Keratinocyte (primary cell): ENCODE measurements around the gene SMIM30. TPM values are rescaled to one million over a fixed set of nuclear protein-coding genes. Genes with fewer than 3 reads are reported as not detected.

Experiments used
- DNase-seq: peaks from one replicate; pipeline ENCODE4 v3.0.0-alpha.2; 2011; ENCODE audit warnings: low read depth, missing footprints, low spot score
- FAIRE-seq: peaks from 2 replicates; lab custom pipeline; 2011; peaks lifted over from hg19 to GRCh38; lab: Jason Lieb, UNC
- H2AFZ ChIP-seq: 2 replicates; pipeline ENCODE4 v1.6.0; 2012; ENCODE audit warnings: low read length, control low read depth, inconsistent platforms; ENCODE audit not compliant: control insufficient read depth
- H3K27ac ChIP-seq: 2 replicates; pipeline ENCODE4 v1.5.1; 2011; ENCODE audit warnings: low read length; ENCODE audit not compliant: control insufficient read depth, insufficient read depth
- H3K27me3 ChIP-seq: 3 replicates; pipeline ENCODE4 v1.6.0; 2011; ENCODE audit warnings: low read length; ENCODE audit not compliant: control insufficient read depth, insufficient read depth; ENCODE audit errors: extremely low read depth
- H3K36me3 ChIP-seq, 2 experiments: 2 replicates in 1 of 2; 3 replicates in 1 of 2; pipeline ENCODE4 v1.5.1; 2011; ENCODE audit warnings: low read length in 2 of 2, mild to moderate bottlenecking in 1 of 2; ENCODE audit not compliant: control insufficient read depth in 2 of 2, insufficient read depth in 2 of 2; ENCODE audit errors: extremely low read depth in 1 of 2
- H3K4me1 ChIP-seq: 3 replicates; pipeline ENCODE4 v1.5.1; 2011; ENCODE audit warnings: low read length; ENCODE audit not compliant: control insufficient read depth, insufficient read depth; ENCODE audit errors: extremely low read depth
- H3K4me2 ChIP-seq: 3 replicates; pipeline ENCODE4 v1.6.0; 2011; ENCODE audit warnings: low read depth, low read length; ENCODE audit not compliant: control insufficient read depth, insufficient read depth; ENCODE audit errors: extremely low read depth
- H3K4me3 ChIP-seq, 3 experiments: fragments of 200-600 bp in 1 of 3; sonication (generic) in 1 of 3; 2 replicates in 2 of 3; 3 replicates in 1 of 3; pipeline ENCODE4 v1.5.1; 2011 to 2016; ENCODE audit warnings: low read length in 3 of 3, mild to moderate bottlenecking in 3 of 3, control low read depth in 2 of 3, inconsistent platforms in 1 of 3, low read depth in 1 of 3, mixed read lengths in 1 of 3, mixed run types in 1 of 3, moderate library complexity in 1 of 3; ENCODE audit not compliant: control insufficient read depth in 2 of 3, insufficient read depth in 2 of 3; ENCODE audit errors: extremely low read depth in 1 of 3
- H3K79me2 ChIP-seq: 2 replicates; pipeline ENCODE4 v1.6.0; 2012; ENCODE audit warnings: low read length; ENCODE audit not compliant: control insufficient read depth, insufficient read depth
- H3K9ac ChIP-seq: 3 replicates; pipeline ENCODE4 v1.6.0; 2011; ENCODE audit warnings: low read length; ENCODE audit not compliant: control insufficient read depth, insufficient read depth; ENCODE audit errors: extremely low read depth
- H3K9me1 ChIP-seq: 3 replicates; pipeline ENCODE4 v1.6.0; 2011; ENCODE audit warnings: low read length; ENCODE audit not compliant: control insufficient read depth, insufficient read depth; ENCODE audit errors: extremely low read depth
- H3K9me3 ChIP-seq: 2 replicates; pipeline ENCODE4 v1.5.1; 2012; ENCODE audit warnings: low read depth, low read length; ENCODE audit not compliant: control insufficient read depth
- H4K20me1 ChIP-seq: 3 replicates; pipeline ENCODE4 v1.6.0; 2011; ENCODE audit warnings: low read length; ENCODE audit not compliant: control insufficient read depth, insufficient read depth; ENCODE audit errors: extremely low read depth
- EZH2 ChIP-seq: IDR thresholded peaks from one replicate; pipeline ENCODE4 v1.6.1; 2012; ENCODE audit warnings: inconsistent platforms, mild to moderate bottlenecking, low read length, moderate library complexity
- dilution Hi-C: fragments of 300-500 bp; cut with MboI; formaldehyde crosslinking; loops from one replicate; pipeline ENCODE4 v1.7.0; 2020; ENCODE audit warnings: low sequenced_read_pairs; ENCODE audit not compliant: extremely low pct_ligation_motif_present
- polyA plus RNA-seq, 5 experiments: library from polyadenylated mRNA; depleted of rRNA in 3 of 5; stranded (reverse) in 3 of 5; stranded (forward) in 1 of 5; unstranded in 1 of 5; fragments of >200 nt; gene quantifications; 1 replicate in 1 of 5; 2 replicates in 3 of 5; 3 replicates in 1 of 5; pipeline versions ENCODE4 v1.2.1 to v1.2.3, GENCODE V29; 2011 to 2012; ENCODE audit warnings: missing spikeins in 2 of 5, low read depth in 1 of 5, low replicate concordance in 1 of 5
- TF ChIP-seq, protein P1 (sequence below), 3 experiments: IDR thresholded peaks in 1 of 3; conservative IDR thresholded peaks in 1 of 3; optimal IDR thresholded peaks in 1 of 3; 2 replicates in 2 of 3; 3 replicates in 1 of 3; pipeline versions ENCODE3 to v1.5.1; 2011; ENCODE audit warnings: low read length in 3 of 3, mild to moderate bottlenecking in 3 of 3, moderate library complexity in 2 of 3, control low read depth in 1 of 3, inconsistent platforms in 1 of 3; ENCODE audit not compliant: insufficient read depth in 2 of 3; ENCODE audit errors: extremely low read depth in 1 of 3

SMIM30 gene
- polyA plus RNA-seq, 1 donor (not counting 4 experiments of a cell fraction or from before 2014, with no cell fraction given) = 94.5 TPM

DNA sequence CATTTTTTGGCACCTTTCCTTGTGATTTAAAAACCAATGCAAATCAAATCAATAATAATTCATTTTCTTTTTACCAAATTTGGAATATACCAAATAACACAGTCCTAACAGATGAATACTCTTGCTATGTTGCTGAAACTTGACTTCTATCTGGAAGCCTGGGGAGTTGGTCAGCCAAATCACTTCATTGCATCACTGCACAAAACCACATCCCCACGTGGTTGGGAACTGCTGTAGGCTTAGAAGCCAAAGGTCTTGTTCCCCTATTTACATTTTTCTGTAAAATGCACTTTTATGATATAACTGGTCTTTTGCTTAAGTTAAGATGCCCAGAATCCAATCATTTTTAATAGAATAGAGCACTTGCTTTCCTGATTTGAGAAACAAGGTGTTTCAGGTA is 46.9 kb downstream of the SMIM30 start:
- Histone ChIP-seq H3K4me3 (no peak overlapping the region), H3K79me2 (no peaks in the 10 kb centered on the region), H4K20me1 (no peaks in the 10 kb centered on the region), H3K27me3 (no peaks in the 10 kb centered on the region), H3K4me1 (no peaks in the 10 kb centered on the region), H3K9me1 (no peaks in the 10 kb centered on the region), H3K9me3 (no peaks in the 10 kb centered on the region), H2AFZ (no peak overlapping the region), H3K27ac (no peak overlapping the region), H3K36me3 (no peaks in the 10 kb centered on the region), H3K4me2 (no peak overlapping the region), H3K9ac (no peak overlapping the region)
- no peak for DNase-seq
- TF ChIP-seq EZH2 = no peak
- TF ChIP-seq, protein P1, sequence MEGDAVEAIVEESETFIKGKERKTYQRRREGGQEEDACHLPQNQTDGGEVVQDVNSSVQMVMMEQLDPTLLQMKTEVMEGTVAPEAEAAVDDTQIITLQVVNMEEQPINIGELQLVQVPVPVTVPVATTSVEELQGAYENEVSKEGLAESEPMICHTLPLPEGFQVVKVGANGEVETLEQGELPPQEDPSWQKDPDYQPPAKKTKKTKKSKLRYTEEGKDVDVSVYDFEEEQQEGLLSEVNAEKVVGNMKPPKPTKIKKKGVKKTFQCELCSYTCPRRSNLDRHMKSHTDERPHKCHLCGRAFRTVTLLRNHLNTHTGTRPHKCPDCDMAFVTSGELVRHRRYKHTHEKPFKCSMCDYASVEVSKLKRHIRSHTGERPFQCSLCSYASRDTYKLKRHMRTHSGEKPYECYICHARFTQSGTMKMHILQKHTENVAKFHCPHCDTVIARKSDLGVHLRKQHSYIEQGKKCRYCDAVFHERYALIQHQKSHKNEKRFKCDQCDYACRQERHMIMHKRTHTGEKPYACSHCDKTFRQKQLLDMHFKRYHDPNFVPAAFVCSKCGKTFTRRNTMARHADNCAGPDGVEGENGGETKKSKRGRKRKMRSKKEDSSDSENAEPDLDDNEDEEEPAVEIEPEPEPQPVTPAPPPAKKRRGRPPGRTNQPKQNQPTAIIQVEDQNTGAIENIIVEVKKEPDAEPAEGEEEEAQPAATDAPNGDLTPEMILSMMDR (optimal IDR thresholded peaks at IDR 0.05 in 1 of 3, IDR thresholded peaks at IDR 0.05 in 1 of 3, conservative IDR thresholded peaks at IDR 0.05 in 1 of 3; ENCODE audit: extremely low read depth in 1 of 3, insufficient read depth in 2 of 3, low read length in 3 of 3) = no peak
- dilution Hi-C loops = no loop called here
- FAIRE-seq = no peak

Other genes with a start within 250 kb of the SMIM30 start
- gene GPR85, start 31.7 kb downstream of the SMIM30 start, polyA plus RNA-seq = 1.6 to 2.0 TPM (median 2.0 TPM) in 3 replicates